GM12801 (cell line): ENCODE measurements around the gene MT1F.

Source experiments
- CTCF ChIP-seq: IDR thresholded peaks from one replicate; pipeline ENCODE4 v1.5.1; 2011; ENCODE audit warnings: control low read depth; ENCODE audit not compliant: insufficient read length; ENCODE audit errors: extremely low read depth

Gene MT1F

DNA sequence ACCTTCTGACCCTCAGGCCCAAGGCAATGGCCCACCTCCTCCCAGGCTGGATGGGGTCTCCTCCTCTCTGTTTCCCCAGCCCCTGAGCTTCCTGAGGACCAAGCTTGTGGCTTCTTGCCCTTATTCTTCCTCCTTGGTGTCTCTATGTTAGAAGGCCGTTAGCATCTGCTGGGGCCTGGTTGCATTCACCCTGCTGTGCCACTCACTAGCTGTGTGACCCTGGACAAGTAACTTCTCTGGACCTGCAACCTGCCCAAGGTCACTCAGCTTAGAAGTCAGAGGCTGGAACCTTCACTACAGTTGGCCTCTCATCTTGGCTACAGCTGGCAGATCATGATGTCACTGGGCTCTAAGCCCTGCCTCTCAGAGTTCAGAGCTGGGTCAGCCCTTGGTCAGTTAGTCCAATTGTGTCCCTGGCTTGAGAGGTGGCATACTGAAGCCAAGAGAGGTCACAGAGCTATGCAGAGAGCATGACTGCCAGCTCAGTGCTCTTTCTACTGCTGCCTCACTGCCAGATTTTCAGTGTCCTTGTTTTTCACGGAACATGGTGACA lies 46.4 kb upstream of the MT1F start:
- TF ChIP-seq CTCF: no peak

GRCh38 chr16:56613706-56614105 lies 44.1 kb upstream of the MT1F start:
- TF ChIP-seq CTCF: no peak

DNA sequence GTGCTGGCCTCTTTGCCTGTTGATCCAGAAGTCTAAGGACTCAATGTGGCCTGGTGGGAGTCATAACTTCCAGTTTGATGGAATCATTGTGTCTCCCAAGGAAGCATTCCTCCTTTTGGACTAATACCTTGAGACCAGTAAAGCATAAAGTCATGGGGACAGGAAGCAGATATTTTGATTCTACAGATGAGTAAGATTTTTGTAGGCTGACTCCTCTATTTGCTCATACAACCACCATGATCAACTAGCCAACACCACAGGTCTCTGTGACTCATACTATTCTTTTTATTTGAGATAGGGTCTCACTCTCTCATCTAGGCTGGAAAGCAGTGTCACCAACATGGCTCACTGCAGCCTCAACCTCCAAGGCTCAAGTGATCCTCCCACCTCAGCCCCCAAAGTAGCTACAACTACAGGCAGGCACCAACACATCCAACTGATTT lies 43.2 kb upstream of the MT1F start:
- no peak for TF ChIP-seq CTCF

GRCh38 chr16:56615353-56615752 lies 42.4 kb upstream of the MT1F start:
- TF ChIP-seq CTCF: no peak

DNA sequence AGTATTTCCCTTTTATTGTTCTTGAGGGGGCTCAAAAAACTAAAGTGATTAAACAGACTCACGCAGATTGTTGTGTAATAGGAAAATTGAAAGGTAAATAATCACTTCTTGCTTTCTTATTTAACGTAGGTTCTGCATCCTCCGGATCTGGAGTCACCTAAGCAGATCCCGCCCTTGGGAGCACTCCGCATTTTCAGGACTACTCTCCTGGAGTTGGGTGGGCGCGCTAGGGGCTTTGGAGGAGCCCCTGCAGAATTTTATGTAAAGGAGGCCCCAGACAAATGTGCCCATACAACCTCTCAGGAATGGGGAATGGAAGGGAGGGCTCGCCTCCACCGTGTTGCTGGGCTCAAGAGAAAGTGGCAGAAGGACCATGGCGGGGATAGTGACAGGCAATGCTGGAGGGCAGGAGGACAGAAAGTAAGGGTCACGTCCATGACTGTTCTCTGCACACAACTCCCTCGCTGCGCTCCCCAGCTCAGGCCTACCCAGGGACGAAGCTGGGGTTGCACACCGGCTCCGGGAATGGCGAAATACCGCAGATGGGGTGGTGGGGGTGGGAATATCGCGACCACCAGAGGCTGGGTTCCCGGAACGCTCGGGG lies 41.0 kb upstream of the MT1F start:
- TF ChIP-seq CTCF: no peak

- TF ChIP-seq CTCF: no peak
Measured at GRCh38 chr16:56617212-56618085, 40.3 kb upstream of the MT1F start.

GRCh38 chr16:56618138-56618537 lies 39.6 kb upstream of the MT1F start:
- TF ChIP-seq CTCF: no peak
